Smooth muscle cell (in vitro differentiated cells): ENCODE results near the gene HK2. TPM values are rescaled to one million over a fixed set of nuclear protein-coding genes. Genes with fewer than 3 reads are reported as not detected.

ENCODE experiments used
- DNase-seq: peaks from one replicate; lab custom pipeline; 2025; ENCODE audit not compliant: unreplicated experiment; lab: John Stamatoyannopoulos, UW
- H2AFZ ChIP-seq: fragments of 200-600 bp; sonication (generic); 2 replicates; pipeline ENCODE4 v1.6.0; 2016; ENCODE audit warnings: antibody characterized with exemption, low read depth, mild to moderate bottlenecking
- H3F3A ChIP-seq: fragments of 200-600 bp; sonication (generic); 2 replicates; pipeline ENCODE4 v1.6.0; 2017; ENCODE audit warnings: antibody characterized with exemption, low read depth
- H3K27ac ChIP-seq: fragments of 200-600 bp; sonication (generic); 2 replicates; pipeline ENCODE4 v1.5.1; 2016; ENCODE audit warnings: low read depth, mild to moderate bottlenecking
- H3K27me3 ChIP-seq: fragments of 200-600 bp; sonication (generic); 2 replicates; pipeline ENCODE4 v1.6.1; 2016; ENCODE audit warnings: low read depth, mild to moderate bottlenecking
- H3K36me3 ChIP-seq: fragments of 200-600 bp; sonication (generic); 2 replicates; pipeline ENCODE4 v1.5.1; 2016; ENCODE audit warnings: low read depth
- H3K4me1 ChIP-seq: fragments of 200-600 bp; sonication (generic); 2 replicates; pipeline ENCODE4 v1.5.1; 2016; ENCODE audit warnings: low read depth
- H3K4me2 ChIP-seq: fragments of 200-600 bp; sonication (generic); 2 replicates; pipeline ENCODE4 v1.6.0; 2016; ENCODE audit warnings: mild to moderate bottlenecking
- H3K4me3 ChIP-seq: fragments of 200-600 bp; sonication (generic); 2 replicates; pipeline ENCODE4 v1.5.1; 2016; ENCODE audit warnings: mild to moderate bottlenecking
- H3K79me2 ChIP-seq: fragments of 200-600 bp; sonication (generic); 2 replicates; pipeline ENCODE4 v1.6.0; 2016; ENCODE audit warnings: low read depth, mild to moderate bottlenecking
- H3K9ac ChIP-seq: fragments of 200-600 bp; sonication (generic); 2 replicates; pipeline ENCODE4 v1.6.0; 2016; ENCODE audit warnings: low read depth
- H3K9me3 ChIP-seq: fragments of 200-600 bp; sonication (generic); replicated peaks from 2 replicates; pipeline ENCODE4 v1.5.1; 2016; ENCODE audit warnings: low read depth
- H4K20me1 ChIP-seq: fragments of 200-600 bp; sonication (generic); 2 replicates; pipeline ENCODE4 v1.6.0; 2016; ENCODE audit warnings: low read depth
- CTCF ChIP-seq: fragments of 200-600 bp; sonication (generic); IDR thresholded peaks from 2 replicates; pipeline ENCODE4 v1.5.1; 2017; ENCODE audit warnings: borderline replicate concordance, mild to moderate bottlenecking, antibody characterized with exemption; ENCODE audit not compliant: insufficient read depth, poor library complexity, severe bottlenecking
- WGBS: methylation state at CpG from one replicate; pipeline ENCODE4 v1.1.7; 2016; ENCODE audit warnings: low lambda C conversion rate; 5-methylcytosine and 5-hydroxymethylcytosine counted together
- polyA plus RNA-seq: library from polyadenylated mRNA; unstranded; fragments of >200 nt; fragmentation: Nextera tagmentation; extraction: Ambion mirVana; gene quantifications from 2 replicates; pipeline ENCODE4 v1.2.1, GENCODE V29; 2016
- total RNA-seq: library from RNA; depleted of rRNA; stranded (reverse); fragments of >200 nt; gene quantifications from 2 replicates; pipeline ENCODE4 v1.2.3, GENCODE V29; 2014

The HK2 gene
- total and polyA plus RNA-seq, 2 experiments from 2014 or later: 20.3 to 38.0 TPM

- peak overlapping the region; percentile 24 for H3K27ac ChIP-seq
- TF ChIP-seq CTCF: peak; percentile 64
- H3K27me3 ChIP-seq: no peaks in the 10 kb centered on the region
- H3K4me3 ChIP-seq: no peak overlapping the region
- H3K9ac ChIP-seq: no peak overlapping the region
- no peaks in the 10 kb centered on the region for H3K79me2 ChIP-seq
- peaks cover 41% of the 10 kb centered on the region for H4K20me1 ChIP-seq
- H3K36me3 ChIP-seq: peaks cover 27% of the 10 kb centered on the region
- no peak for DNase-seq
- no peak overlapping the region for H2AFZ ChIP-seq
- no peaks in the 10 kb centered on the region for H3F3A ChIP-seq
- H3K4me1 ChIP-seq: no peaks in the 10 kb centered on the region
- no peaks in the 10 kb centered on the region for H3K9me3 ChIP-seq
- no peak overlapping the region for H3K4me2 ChIP-seq
- WGBS: 67% methylated on average over 13 of the region's 13 CpGs
Measured at GRCh38 chr2:74876081-74876886, 42.4 kb downstream of the HK2 start.

- Histone ChIP-seq H3K27ac (no peak overlapping the region), H3F3A (no peaks in the 10 kb centered on the region), H3K4me2 (no peak overlapping the region), H4K20me1 (peaks cover 30% of the 10 kb centered on the region), H3K27me3 (no peaks in the 10 kb centered on the region), H3K79me2 (no peaks in the 10 kb centered on the region), H3K9ac (no peak overlapping the region), H2AFZ (no peak overlapping the region), H3K4me3 (no peak overlapping the region), H3K36me3 (peaks cover 35% of the 10 kb centered on the region), H3K4me1 (no peaks in the 10 kb centered on the region), H3K9me3 (no peaks in the 10 kb centered on the region)
- 94% methylated on average over 6 of the region's 6 CpGs for WGBS
- no peak for TF ChIP-seq CTCF
- no peak for DNase-seq
Measured at GRCh38 chr2:74877376-74877775, 43.4 kb downstream of the HK2 start.

GRCh38 chr2:74877781-74878433, 44.0 kb downstream of the HK2 start:
- H3K27ac ChIP-seq: no peak overlapping the region
- no peaks in the 10 kb centered on the region for H3K79me2 ChIP-seq
- 99% methylated on average over 4 of the region's 4 CpGs for WGBS
- no peaks in the 10 kb centered on the region for H3K4me1 ChIP-seq
- H3F3A ChIP-seq: no peaks in the 10 kb centered on the region
- H4K20me1 ChIP-seq: peaks cover 25% of the 10 kb centered on the region
- H2AFZ ChIP-seq: no peak overlapping the region
- no peak for TF ChIP-seq CTCF
- H3K9ac ChIP-seq: no peak overlapping the region
- no peak overlapping the region for H3K4me3 ChIP-seq
- no peaks in the 10 kb centered on the region for H3K9me3 ChIP-seq
- H3K36me3 ChIP-seq: peaks cover 35% of the 10 kb centered on the region
- no peak for DNase-seq
- H3K27me3 ChIP-seq: no peaks in the 10 kb centered on the region
- H3K4me2 ChIP-seq: no peak overlapping the region
